H1 (cell line): ENCODE results near the gene HS6ST1. TPM values are rescaled to one million over a fixed set of nuclear protein-coding genes. Genes with fewer than 3 reads are reported as not detected.

Experiments used
- CTCF ChIA-PET: fragments of 300-600 bp; sonication (Branson Sonifier 250); formaldehyde crosslinking; loops from one replicate; lab custom pipeline; 2021; ENCODE audit not compliant: partially characterized antibody; lab: Charles Lee
- POLR2A ChIA-PET: fragments of 300-600 bp; sonication (Branson Sonifier 250); formaldehyde crosslinking; loops from one replicate; lab custom pipeline; 2021; ENCODE audit warnings: inconsistent platforms; ENCODE audit not compliant: partially characterized antibody; lab: Charles Lee
- DNase-seq, 2 experiments: peaks; one replicate each; pipeline versions ENCODE4 v3.0.0 to v3.0.0-alpha.2; 2010 to 2022; ENCODE audit warnings: low spot score in 2 of 2, low read depth in 1 of 2, mixed read lengths in 1 of 2
- FAIRE-seq: peaks from 2 replicates; lab custom pipeline; 2011; peaks lifted over from hg19 to GRCh38; lab: Jason Lieb, UNC
- H2AFZ ChIP-seq: 2 replicates; pipeline ENCODE4 v1.8.1; 2012; ENCODE audit warnings: low read length, inconsistent platforms
- H2AK5ac ChIP-seq: 2 replicates; pipeline ENCODE4 v1.6.1; 2013; ENCODE audit warnings: low read depth, low read length
- H2BK120ac ChIP-seq: replicated peaks from 2 replicates; pipeline ENCODE3; 2013; ENCODE audit warnings: low read depth, low read length, inconsistent platforms
- H2BK12ac ChIP-seq: 2 replicates; pipeline ENCODE4 v1.6.1; 2013; ENCODE audit warnings: low read depth, low read length
- H2BK15ac ChIP-seq: 2 replicates; pipeline ENCODE4 v1.6.1; 2013; ENCODE audit warnings: low read length
- H2BK20ac ChIP-seq: 2 replicates; pipeline ENCODE4 v1.6.1; 2013; ENCODE audit warnings: low read length
- H2BK5ac ChIP-seq: 2 replicates; pipeline ENCODE4 v1.6.1; 2013; ENCODE audit warnings: low read depth, low read length
- H3K14ac ChIP-seq: 2 replicates; pipeline ENCODE4 v1.6.1; 2013; ENCODE audit warnings: inconsistent platforms; ENCODE audit not compliant: insufficient read length
- H3K18ac ChIP-seq: 2 replicates; pipeline ENCODE4 v1.6.1; 2013; ENCODE audit warnings: low read length; ENCODE audit errors: extremely low read depth
- H3K23ac ChIP-seq: 2 replicates; pipeline ENCODE4 v1.6.1; 2013; ENCODE audit warnings: inconsistent platforms; ENCODE audit not compliant: insufficient read length
- H3K23me2 ChIP-seq: 2 replicates; pipeline ENCODE4 v1.6.1; 2013; ENCODE audit warnings: low read depth, low read length
- H3K27ac ChIP-seq: 2 replicates; pipeline ENCODE4 v1.6.1; 2011; ENCODE audit warnings: low read depth, low read length, inconsistent platforms
- H3K27me3 ChIP-seq, 4 experiments: replicated peaks in 1 of 4; 1 replicate in 1 of 4; 2 replicates in 3 of 4; pipeline versions ENCODE4 v1.6.1 to v1.8.1; 2011 to 2013; ENCODE audit warnings: low read length in 3 of 4, mild to moderate bottlenecking in 3 of 4, inconsistent platforms in 2 of 4, mixed read lengths in 2 of 4, moderate library complexity in 1 of 4; ENCODE audit not compliant: control insufficient read depth in 3 of 4, insufficient read depth in 3 of 4; ENCODE audit errors: extremely low read depth in 1 of 4
- H3K36me3 ChIP-seq, 4 experiments: 2 replicates each; pipeline versions ENCODE4 v1.6.1 to v1.8.1; 2011 to 2013; ENCODE audit warnings: mild to moderate bottlenecking in 4 of 4, low read length in 3 of 4, moderate library complexity in 2 of 4, control low read depth in 1 of 4, inconsistent platforms in 1 of 4; ENCODE audit not compliant: insufficient read depth in 4 of 4, control insufficient read depth in 2 of 4
- H3K4ac ChIP-seq: replicated peaks from 2 replicates; pipeline ENCODE3; 2013; ENCODE audit warnings: low read length, low read depth, mixed read lengths, inconsistent platforms; ENCODE audit not compliant: insufficient read length
- H3K4me1 ChIP-seq, 4 experiments: replicated peaks in 1 of 4; 1 replicate in 1 of 4; 2 replicates in 3 of 4; pipeline versions ENCODE4 v1.6.1 to v1.8.1; 2011 to 2013; ENCODE audit warnings: low read length in 3 of 4, inconsistent platforms in 2 of 4, mixed read lengths in 1 of 4; ENCODE audit not compliant: insufficient read depth in 4 of 4, control insufficient read depth in 3 of 4
- H3K4me2 ChIP-seq, 2 experiments: 2 replicates each; pipeline versions ENCODE4 v1.6.1 to v1.8.1; 2011 to 2013; ENCODE audit warnings: low read depth in 2 of 2, low read length in 2 of 2, control low read depth in 1 of 2, inconsistent platforms in 1 of 2, mild to moderate bottlenecking in 1 of 2; ENCODE audit not compliant: insufficient read depth in 1 of 2
- H3K4me3 ChIP-seq, 4 experiments: fragments of 200-600, 300-600 bp in 1 of 4; sonication (generic), shearing (Covaris generic), sonication (Bioruptor Twin) in 1 of 4; 2 replicates each; pipeline versions ENCODE4 v1.5.1 to v1.8.1; 2011 to 2016; ENCODE audit warnings: low read length in 4 of 4, low read depth in 3 of 4, control low read depth in 2 of 4, inconsistent platforms in 2 of 4, mild to moderate bottlenecking in 2 of 4, mixed read lengths in 1 of 4, moderate library complexity in 1 of 4; ENCODE audit not compliant: insufficient read depth in 2 of 4; ENCODE audit errors: extremely low read depth in 1 of 4
- H3K56ac ChIP-seq: replicated peaks from 2 replicates; pipeline ENCODE3; 2013; ENCODE audit warnings: low read depth, mild to moderate bottlenecking, mixed read lengths, low read length, inconsistent platforms; ENCODE audit not compliant: insufficient read length
- H3K79me1 ChIP-seq: 2 replicates; pipeline ENCODE4 v1.6.1; 2013; ENCODE audit warnings: low read depth, low read length, control low read depth
- H3K79me2 ChIP-seq, 2 experiments: 2 replicates each; pipeline versions ENCODE4 v1.6.1 to v1.8.1; 2012 to 2013; ENCODE audit warnings: low read length in 2 of 2, mild to moderate bottlenecking in 2 of 2, inconsistent platforms in 1 of 2; ENCODE audit not compliant: insufficient read depth in 2 of 2, control insufficient read depth in 1 of 2
- H3K9ac ChIP-seq, 4 experiments: replicated peaks in 1 of 4; 1 replicate in 1 of 4; 2 replicates in 3 of 4; pipeline versions ENCODE4 v1.6.1 to v1.8.1; 2011 to 2013; ENCODE audit warnings: low read depth in 3 of 4, low read length in 3 of 4, control low read depth in 2 of 4, mild to moderate bottlenecking in 2 of 4, moderate library complexity in 2 of 4, inconsistent platforms in 1 of 4; ENCODE audit errors: extremely low read depth in 1 of 4
- H3K9me3 ChIP-seq, 2 experiments: 2 replicates each; pipeline versions ENCODE4 v1.6.1 to v1.8.1; 2012 to 2013; ENCODE audit warnings: mild to moderate bottlenecking in 2 of 2, moderate library complexity in 2 of 2, control low read depth in 1 of 2, inconsistent platforms in 1 of 2, low read depth in 1 of 2, low read length in 1 of 2, mixed read lengths in 1 of 2; ENCODE audit not compliant: insufficient read depth in 2 of 2
- H4K20me1 ChIP-seq, 2 experiments: replicated peaks in 1 of 2; 2 replicates each; pipeline versions ENCODE3 to v1.8.1; 2011 to 2013; ENCODE audit warnings: inconsistent platforms in 2 of 2, low read length in 2 of 2, mild to moderate bottlenecking in 1 of 2; ENCODE audit not compliant: insufficient read depth in 2 of 2, control insufficient read depth in 1 of 2
- H4K5ac ChIP-seq: 2 replicates; pipeline ENCODE4 v1.6.1; 2013; ENCODE audit warnings: low read length, low read depth, mixed read lengths, inconsistent platforms; ENCODE audit not compliant: insufficient read length
- H4K8ac ChIP-seq: 2 replicates; pipeline ENCODE4 v1.8.0; 2013; ENCODE audit warnings: mild to moderate bottlenecking, moderate library complexity, low read length, inconsistent platforms; ENCODE audit not compliant: insufficient read depth; ENCODE audit errors: extremely low read depth
- H4K91ac ChIP-seq: replicated peaks from 2 replicates; pipeline ENCODE3; 2013; ENCODE audit warnings: low read length, mixed read lengths, inconsistent platforms; ENCODE audit not compliant: insufficient read length
- CREB1 ChIP-seq: IDR thresholded peaks from 2 replicates; pipeline ENCODE4 v1.6.1; 2012; ENCODE audit warnings: inconsistent platforms
- GABPA ChIP-seq: IDR thresholded peaks from 2 replicates; pipeline ENCODE4 v1.6.1; 2011; ENCODE audit warnings: mild to moderate bottlenecking, low read length, moderate library complexity, borderline replicate concordance; ENCODE audit not compliant: insufficient read depth
- KDM5A ChIP-seq: fragments of 200-600 bp; IDR thresholded peaks from 2 replicates; pipeline ENCODE4 v1.7.1; 2012; ENCODE audit warnings: mild to moderate bottlenecking, low read length, inconsistent platforms, mixed read lengths
- NANOG ChIP-seq: IDR thresholded peaks from 2 replicates; pipeline ENCODE4 v1.6.1; 2011; ENCODE audit warnings: low read length, low read depth, mild to moderate bottlenecking, inconsistent platforms; ENCODE audit not compliant: insufficient read depth, poor library complexity, severe bottlenecking
- POLR2AphosphoS5 ChIP-seq: IDR thresholded peaks from 2 replicates; pipeline ENCODE4 v1.6.1; 2011; ENCODE audit warnings: low read depth, low read length
- RNF2 ChIP-seq: fragments of 200-900, 300-1000 bp; sonication (generic); IDR thresholded peaks from 2 replicates; pipeline ENCODE4 v1.7.1; 2016; ENCODE audit warnings: borderline replicate concordance, low read depth, mild to moderate bottlenecking, antibody characterized with exemption, low read length; ENCODE audit not compliant: poor library complexity, severe bottlenecking; ENCODE audit errors: missing control alignments
- SAP30 ChIP-seq: fragments of 300-600 bp; sonication (generic); IDR thresholded peaks from 2 replicates; pipeline ENCODE4 v1.7.1; 2012; ENCODE audit warnings: low read length, moderate library complexity, mild to moderate bottlenecking, inconsistent platforms; ENCODE audit not compliant: insufficient read depth, insufficient replicate concordance
- SIN3A ChIP-seq, 2 experiments: IDR thresholded peaks in 1 of 2; conservative IDR thresholded peaks in 1 of 2; 2 replicates each; pipeline ENCODE4 v1.6.1; 2011 to 2012; ENCODE audit warnings: low read length in 2 of 2, improper control_type of control experiment in 1 of 2, low read depth in 1 of 2, mild to moderate bottlenecking in 1 of 2
- SIRT6 ChIP-seq: IDR thresholded peaks from one replicate; pipeline ENCODE4 v1.7.1; 2012; ENCODE audit warnings: low read length, inconsistent platforms
- SRF ChIP-seq: IDR thresholded peaks from 2 replicates; pipeline ENCODE4 v1.6.1; 2011; ENCODE audit warnings: mild to moderate bottlenecking, low read depth, low read length, moderate library complexity
- TAF1 ChIP-seq: IDR thresholded peaks from 2 replicates; pipeline ENCODE4 v1.6.1; 2011; ENCODE audit warnings: mild to moderate bottlenecking, low read depth, low read length
- TEAD4 ChIP-seq: IDR thresholded peaks from 2 replicates; pipeline ENCODE4 v1.6.1; 2012; ENCODE audit warnings: low read depth, low read length, inconsistent platforms, mixed read lengths
- YY1 ChIP-seq: IDR thresholded peaks from 2 replicates; pipeline ENCODE4 v1.6.1; 2011; ENCODE audit warnings: low read depth, mild to moderate bottlenecking, low read length
- WGBS, 2 experiments: shearing (Covaris generic) in 1 of 2; methylation state at CpG; one replicate each; pipeline versions ENCODE4 v1.1.6 to v1.1.7; 2013 to 2015; ENCODE audit warnings: low lambda C conversion rate in 2 of 2, mixed read lengths in 2 of 2, inconsistent platforms in 1 of 2, low coverage in 1 of 2, missing lambda C conversion rate in 1 of 2; ENCODE audit not compliant: insufficient replicate concordance in 2 of 2, insufficient coverage in 1 of 2, insufficient read length in 1 of 2; ENCODE audit errors: extremely low coverage in 1 of 2, missing lambda C conversion rate in 1 of 2; 5-methylcytosine and 5-hydroxymethylcytosine counted together
- polyA plus RNA-seq, 7 experiments: library from polyadenylated mRNA; depleted of rRNA in 3 of 7; stranded (reverse) in 5 of 7; unstranded in 2 of 7; fragments of >200 nt in 5 of 7; fragments of 200-250 nt in 2 of 7; gene quantifications; 1 replicate in 5 of 7; 2 replicates in 1 of 7; 4 replicates in 1 of 7; pipeline versions ENCODE4 v1.2.1 to v1.2.3, GENCODE V29; 2011 to 2013; ENCODE audit warnings: missing spikeins in 2 of 7, mixed read lengths in 2 of 7
- total RNA-seq: library from RNA; stranded (reverse); fragmentation: NEBNext Ultra II Directional; extraction: Animal tissue kit (Norgen Biotek cat#: 25700); gene quantifications from 2 replicates; pipeline ENCODE4 v1.2.1, GENCODE V29; 2021

Gene HS6ST1
- total and polyA plus RNA-seq, 2 of the 8 experiments (the other 6 are each of a cell fraction or from before 2014, with no cell fraction given) = 37.4 to 74.6 TPM

DNA sequence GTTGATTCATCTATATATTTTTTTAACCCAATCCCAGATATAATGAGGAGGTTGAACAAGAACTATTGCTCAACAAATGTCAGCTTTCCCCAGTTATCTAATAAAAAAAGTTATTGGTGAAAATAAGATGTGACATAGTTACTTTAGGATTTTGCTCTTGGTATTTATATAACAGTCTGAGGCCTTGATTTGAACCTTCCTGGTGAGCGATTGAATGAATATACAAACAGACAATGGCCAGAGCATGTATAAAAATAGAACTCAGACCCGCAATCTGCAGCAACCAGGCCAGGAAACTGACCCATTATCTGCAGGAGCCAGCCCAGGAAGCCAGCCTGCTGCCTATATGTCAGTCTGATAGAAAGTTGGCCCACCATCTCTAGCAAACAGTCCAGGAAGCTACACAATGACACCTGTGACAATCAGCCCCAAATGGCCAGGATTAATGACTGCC, 81.6 kb downstream of the HS6ST1 start:
- Histone ChIP-seq H2BK15ac (no peak overlapping the region), H3K27me3 (peaks cover 0 to 11% (median 8%) of the 10 kb centered on the region in 4 experiments; a peak in 5 of 7 replicates), H4K20me1 (no peaks in the 10 kb centered on the region), H4K91ac (no peak overlapping the region), H2BK5ac (no peak overlapping the region), H3K9ac (no peak overlapping the region), H2BK20ac (no peak overlapping the region), H3K4me2 (no peak overlapping the region), H2AK5ac (no peak overlapping the region), H4K5ac (no peak overlapping the region), H2BK12ac (no peak overlapping the region), H3K4me3 (no peak overlapping the region), H3K4me1 (peaks cover 0 to 3% (median 0%) of the 10 kb centered on the region in 4 experiments; a peak in 2 of 7 replicates), H2AFZ (no peak overlapping the region), H3K18ac (no peak overlapping the region), H3K36me3 (no peaks in the 10 kb centered on the region), H3K4ac (no peak overlapping the region), H4K8ac (no peak overlapping the region), H3K23ac (no peak overlapping the region), H3K79me1 (no peaks in the 10 kb centered on the region), H3K56ac (no peak overlapping the region), H3K79me2 (no peaks in the 10 kb centered on the region), H2BK120ac (no peak overlapping the region), H3K9me3 (no peaks in the 10 kb centered on the region), H3K23me2 (peaks cover 10% of the 10 kb centered on the region; the same call in 1 of the 2 replicates), H3K27ac (no peak overlapping the region), H3K14ac (no peak overlapping the region)
- POLR2A ChIA-PET = no interaction called here
- DNase-seq (no peak), FAIRE-seq (no peak)
- 83% methylated on average over 2 of the region's 2 CpGs; no CpG with 5 or more reads in 1 of the 2 experiments for WGBS, 2 experiments
- TF ChIP-seq SRF (no peak), KDM5A (no peak), TEAD4 (no peak), GABPA (no peak), SAP30 (no peak), POLR2AphosphoS5 (no peak), RNF2 (no peak), NANOG (no peak), TAF1 (no peak), CREB1 (no peak), SIRT6 (no peak), YY1 (no peak), SIN3A (conservative IDR thresholded peaks at IDR 0.05 in 1 of 2, IDR thresholded peaks at IDR 0.05 in 1 of 2; ENCODE audit: low read depth in 1 of 2, low read length in 2 of 2) (no peak)
- CTCF ChIA-PET = interaction anchor here (0.8 to 1.5 kb wide), 4 partner anchors 13 to 72 kb away, joined by 3 to 4 read pairs (median 3); no protein-coding TSS in a partner anchor
